HG03135 (cell line): ENCODE measurements around the gene LILRA1.
"Not testable (repeated sequence)": the region's sequence is repeated elsewhere in the genome, so short reads cannot be mapped to it uniquely, and the experiment has no call there.

Experiments
- ATAC-seq: cut with Tn5 transposase; IDR thresholded peaks from one replicate; pipeline ENCODE4 v1.9.1; 2021; ENCODE audit warnings: mild to moderate bottlenecking, moderate library complexity; ENCODE audit not compliant: unreplicated experiment

The LILRA1 gene

GRCh38 chr19:54622431-54622830 lies 29.0 kb downstream of the LILRA1 start:
- ATAC-seq = no peak

DNA sequence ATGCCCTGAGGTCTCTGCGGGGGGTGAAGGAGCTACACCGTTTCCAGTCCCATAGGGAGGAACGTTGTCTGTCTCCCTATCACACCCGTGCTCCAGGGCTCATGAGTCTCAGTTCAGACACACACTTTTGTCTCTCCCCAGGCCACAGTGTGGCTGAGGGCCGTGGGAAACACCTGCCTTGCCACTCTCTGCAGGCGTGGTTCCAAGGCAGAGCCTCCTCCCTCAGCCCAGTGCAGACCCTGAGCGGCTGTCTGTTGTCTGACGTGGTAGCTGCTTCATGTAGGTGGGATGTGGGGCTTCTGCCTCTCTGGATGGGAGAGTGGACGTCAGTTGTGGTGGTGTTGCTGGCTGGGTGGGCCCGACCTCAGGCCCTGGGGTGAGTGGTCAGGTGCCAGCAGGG lies 30.8 kb downstream of the LILRA1 start:
- not testable (repeated sequence) for ATAC-seq

DNA sequence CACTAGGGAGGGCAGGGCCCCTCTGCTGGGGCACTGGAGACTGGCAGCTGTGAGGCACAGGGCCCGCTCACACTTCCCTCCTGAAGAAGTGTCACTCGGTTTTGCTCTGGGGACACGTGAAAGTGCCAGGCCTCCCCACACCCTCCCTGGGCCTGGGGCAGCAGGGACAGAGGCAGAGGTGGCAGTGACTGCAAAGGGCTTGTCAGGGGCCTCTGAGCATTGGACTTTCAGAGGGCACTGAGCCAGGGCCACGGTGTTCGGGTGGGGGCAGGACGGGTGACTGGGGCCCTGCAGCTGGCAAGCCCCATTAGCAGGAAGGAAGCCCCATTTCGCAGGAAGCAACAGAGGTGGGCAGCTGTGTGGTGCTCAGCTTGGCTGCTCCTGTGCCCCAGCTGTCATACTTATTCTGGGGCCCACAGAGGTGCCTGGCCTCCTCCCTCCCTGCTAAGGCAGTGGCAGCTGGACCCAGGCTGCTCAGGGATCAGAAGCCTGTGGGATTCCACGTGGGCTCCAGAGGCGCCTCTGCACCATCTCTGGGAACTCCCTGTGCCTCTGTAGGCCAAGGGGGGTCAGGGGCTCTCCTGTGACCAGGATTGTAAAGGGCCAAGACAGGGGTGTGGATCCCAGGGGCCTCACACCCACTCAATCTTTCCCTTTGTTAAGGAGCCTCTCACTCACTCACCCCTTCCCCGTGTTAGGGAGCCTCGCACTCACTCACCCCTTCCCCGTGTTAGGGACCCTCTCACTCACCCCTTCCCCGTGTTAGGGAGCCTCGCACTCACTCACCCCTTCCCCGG lies 31.7 kb downstream of the LILRA1 start:
- not testable (repeated sequence) for ATAC-seq

- ATAC-seq = no peak
These were observed 33.3 kb downstream of the LILRA1 start for GRCh38 chr19:54626757-54627156.

GRCh38 chr19:54627912-54628311 lies 34.5 kb downstream of the LILRA1 start:
- ATAC-seq = not testable (repeated sequence)

- not testable (repeated sequence) for ATAC-seq
These were observed 36.8 kb downstream of the LILRA1 start, which contains the start of gene LILRB1 for GRCh38 chr19:54630262-54630661. Gene LILRB1, plus strand, starts transcription at chr19:54630484. Its CDS starts 590 bp downstream, at chr19:54631074.

- ATAC-seq = no peak
These were observed 37.4 kb downstream of the LILRA1 start for GRCh38 chr19:54630782-54631181.

DNA sequence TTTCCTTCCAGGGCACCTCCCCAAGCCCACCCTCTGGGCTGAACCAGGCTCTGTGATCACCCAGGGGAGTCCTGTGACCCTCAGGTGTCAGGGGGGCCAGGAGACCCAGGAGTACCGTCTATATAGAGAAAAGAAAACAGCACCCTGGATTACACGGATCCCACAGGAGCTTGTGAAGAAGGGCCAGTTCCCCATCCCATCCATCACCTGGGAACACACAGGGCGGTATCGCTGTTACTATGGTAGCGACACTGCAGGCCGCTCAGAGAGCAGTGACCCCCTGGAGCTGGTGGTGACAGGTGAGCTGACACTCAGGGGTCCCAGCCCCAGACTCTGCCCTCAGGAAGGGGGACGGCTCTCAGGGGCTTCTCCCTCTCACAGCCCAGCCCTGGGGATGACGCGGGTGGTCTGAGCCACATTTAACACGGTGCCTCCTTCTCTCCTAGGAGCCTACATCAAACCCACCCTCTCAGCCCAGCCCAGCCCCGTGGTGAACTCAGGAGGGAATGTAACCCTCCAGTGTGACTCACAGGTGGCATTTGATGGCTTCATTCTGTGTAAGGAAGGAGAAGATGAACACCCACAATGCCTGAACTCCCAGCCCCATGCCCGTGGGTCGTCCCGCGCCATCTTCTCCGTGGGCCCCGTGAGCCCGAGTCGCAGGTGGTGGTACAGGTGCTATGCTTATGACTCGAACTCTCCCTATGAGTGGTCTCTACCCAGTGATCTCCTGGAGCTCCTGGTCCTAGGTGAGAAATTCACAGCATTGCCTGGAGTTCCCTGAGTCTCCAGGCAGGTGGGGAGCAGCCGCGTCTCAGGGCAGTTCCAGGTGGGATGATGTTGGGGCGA lies 38.3 kb downstream of the LILRA1 start:
- ATAC-seq = not testable (repeated sequence)

GRCh38 chr19:54632517-54632916 lies 39.1 kb downstream of the LILRA1 start:
- ATAC-seq = not testable (repeated sequence)

GRCh38 chr19:54633401-54633800 lies 40.0 kb downstream of the LILRA1 start:
- no peak for ATAC-seq

DNA sequence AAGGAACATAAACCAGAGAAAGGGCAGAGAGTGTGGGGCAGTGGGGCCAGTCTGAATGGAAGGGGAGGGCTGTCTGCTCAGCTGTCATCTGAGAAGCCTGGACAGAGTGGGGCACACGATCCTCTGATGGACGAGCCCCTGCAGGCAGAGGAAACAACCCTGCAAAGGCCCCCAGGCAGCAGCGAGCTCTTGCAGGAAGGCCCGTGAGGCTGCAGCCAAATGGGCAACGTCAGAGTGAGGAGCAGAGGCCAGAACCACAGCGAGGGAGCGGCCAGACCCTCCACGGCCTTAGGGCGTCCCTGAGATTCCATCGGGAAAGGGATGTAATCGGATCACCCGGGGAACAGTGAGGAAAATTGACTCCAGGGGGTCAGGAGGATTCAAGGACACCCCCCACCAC lies 42.6 kb downstream of the LILRA1 start:
- ATAC-seq = not testable (repeated sequence)

DNA sequence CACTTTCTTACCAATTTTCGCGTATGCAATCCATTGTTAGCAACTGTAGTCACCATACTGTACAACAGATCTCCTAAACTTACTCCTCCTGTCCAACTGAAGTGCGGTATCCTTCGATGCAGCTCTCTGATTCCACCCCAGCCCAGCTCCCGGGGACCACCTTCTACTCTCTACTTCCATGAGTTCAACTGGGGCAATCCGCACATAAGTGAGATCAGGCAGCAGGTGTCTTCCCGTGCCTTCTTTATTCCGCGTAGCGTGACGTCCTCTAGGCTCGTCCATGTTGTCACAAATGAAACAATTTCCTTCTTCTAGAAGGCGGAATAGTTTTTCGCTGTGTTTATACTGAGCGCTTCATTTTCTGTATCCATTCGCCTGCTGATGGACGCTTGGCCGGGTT lies 45.3 kb downstream of the LILRA1 start:
- ATAC-seq = no peak

GRCh38 chr19:54642953-54643352 lies 49.5 kb downstream of the LILRA1 start:
- not testable (repeated sequence) for ATAC-seq

DNA sequence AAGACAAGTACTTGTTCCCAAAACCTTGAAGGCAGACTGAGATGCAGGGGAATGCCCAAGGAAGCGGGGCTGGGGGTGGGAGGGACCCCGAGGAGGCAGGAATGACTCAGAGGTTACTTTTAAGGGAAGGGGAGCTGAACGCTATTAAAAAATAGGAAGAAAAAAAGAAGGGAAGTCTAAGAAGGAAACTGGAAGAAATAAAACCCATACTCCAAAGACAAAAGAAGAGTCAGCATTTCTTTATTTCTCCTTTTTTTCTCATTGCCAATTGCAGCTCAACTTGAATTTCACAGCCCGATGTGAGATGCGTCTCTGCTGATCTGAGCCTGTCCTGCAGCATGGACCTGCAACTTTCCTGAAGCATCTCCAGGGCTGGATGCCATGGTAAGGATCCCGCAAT lies 50.2 kb downstream of the LILRA1 start:
- not testable (repeated sequence) for ATAC-seq

GRCh38 chr19:54644056-54644455 lies 50.6 kb downstream of the LILRA1 start:
- ATAC-seq = no peak

- no peak for ATAC-seq
These were observed 53.0 kb downstream of the LILRA1 start for GRCh38 chr19:54646331-54646841.

GRCh38 chr19:54648129-54648528 lies 54.7 kb downstream of the LILRA1 start:
- no peak for ATAC-seq

- no peak for ATAC-seq
These were observed 56.8 kb downstream of the LILRA1 start for GRCh38 chr19:54650108-54650655.
